Measurements from ENCODE around the gene SORBS1.

- TF ChIP-seq CTCF (IDR thresholded peaks at IDR 0.05) (no peak), POLR2A (IDR thresholded peaks at IDR 0.05) (no peak)
Measured at GRCh38 chr10:95392217-95392584, 169.0 kb downstream of the SORBS1 start.
